NCI-H1092 (cell line): Measurements from ENCODE around the gene CTNNA1.
A peak's percentile ranks its signal among the peaks of the same experiment; 100 is the strongest.

Source experiments
- DNase-seq: peaks from one replicate; lab custom pipeline; 2025; lab: John Stamatoyannopoulos, UW

The CTNNA1 gene

GRCh38 chr5:138853132-138853531 is 99.9 kb downstream of the CTNNA1 start:
- DNase-seq, result no peak

DNA sequence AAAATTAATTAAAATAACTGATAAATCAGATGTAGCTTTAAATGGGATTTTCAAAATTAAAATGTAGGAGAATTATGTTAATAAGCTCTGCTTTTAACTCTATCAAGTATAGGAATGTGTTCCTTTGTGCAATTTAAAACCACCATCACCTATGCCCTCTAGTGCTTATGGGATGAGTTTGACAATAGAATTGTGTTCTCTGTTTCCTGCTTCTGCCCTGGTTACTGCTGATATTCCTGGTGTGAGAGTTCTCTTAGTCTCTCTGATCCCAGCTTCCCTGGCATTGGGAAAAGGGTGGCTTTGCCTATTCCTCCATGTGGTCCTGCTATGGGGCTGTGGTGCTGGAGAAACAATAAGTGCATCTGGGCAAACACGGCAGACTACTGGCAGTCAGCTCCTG is 113.8 kb downstream of the CTNNA1 start:
- no peak for DNase-seq

- no peak for DNase-seq
Observed at GRCh38 chr5:138869038-138869437, 115.8 kb downstream of the CTNNA1 start.

DNA sequence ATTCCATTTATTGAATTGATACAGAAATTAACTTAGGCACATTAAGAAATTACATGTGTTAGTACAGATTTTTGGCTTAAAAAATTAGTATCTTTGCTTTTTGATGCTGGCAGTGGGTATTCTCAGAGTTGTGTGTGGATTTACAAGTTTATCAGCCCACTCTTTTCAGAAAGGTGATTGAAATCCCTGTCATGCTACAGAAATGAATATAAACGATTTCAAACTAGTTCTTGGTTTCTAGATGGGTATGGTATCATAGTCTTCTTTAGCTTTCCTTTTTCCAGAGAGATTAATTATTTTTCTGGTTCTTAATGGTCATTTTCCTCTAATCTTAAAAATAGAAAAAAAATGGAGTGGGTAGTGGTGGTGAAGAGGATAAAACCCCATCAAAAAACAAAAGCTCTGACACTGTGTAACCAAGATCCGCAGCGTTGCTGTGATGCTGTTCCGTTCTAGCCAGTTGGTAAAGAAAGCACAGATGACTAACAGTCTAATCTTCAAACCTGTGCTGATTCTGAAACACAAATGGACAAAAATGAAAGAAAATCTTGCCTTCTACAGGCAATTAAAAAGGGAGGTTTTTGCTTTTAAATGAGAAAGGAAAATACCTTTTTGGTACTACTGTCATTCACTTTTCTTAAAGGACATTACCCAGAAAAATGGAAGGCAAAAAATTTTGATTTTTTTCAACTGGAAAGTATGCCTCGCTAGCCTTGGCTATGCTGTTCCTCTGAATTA is 116.7 kb downstream of the CTNNA1 start:
- no peak for DNase-seq

GRCh38 chr5:138870611-138871010 is 117.4 kb downstream of the CTNNA1 start:
- DNase-seq, result no peak

GRCh38 chr5:138872841-138873465 is 119.7 kb downstream of the CTNNA1 start:
- DNase-seq, result no peak

GRCh38 chr5:138873466-138874221 is 120.4 kb downstream of the CTNNA1 start:
- no peak for DNase-seq

DNA sequence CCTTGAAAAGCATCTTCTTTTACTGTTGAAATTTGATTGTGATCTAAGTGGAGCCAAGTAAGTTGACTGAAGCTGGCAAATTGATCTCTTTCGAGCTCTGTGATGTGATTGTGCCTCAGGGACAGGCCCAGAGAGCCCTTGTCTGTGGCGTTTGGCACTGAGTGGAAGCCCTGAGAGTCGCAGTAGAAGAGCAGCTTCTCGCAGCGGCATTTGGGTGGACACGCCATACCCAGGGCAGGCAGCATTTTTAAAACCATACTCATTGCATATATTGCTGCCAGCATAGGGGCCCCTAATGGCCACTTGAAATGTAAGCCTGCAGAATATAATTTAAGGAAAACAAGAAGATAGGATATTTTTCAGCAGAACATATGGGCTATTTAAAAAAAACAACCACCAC is 121.0 kb downstream of the CTNNA1 start:
- peak; percentile 22 for DNase-seq

- DNase-seq, result peak; percentile 34
Observed at GRCh38 chr5:138874771-138875551, 121.7 kb downstream of the CTNNA1 start, which contains the start of gene LRRTM2. Gene LRRTM2, minus strand, starts transcription at chr5:138875335. Its CDS starts 424 bp downstream, at chr5:138874911.

DNA sequence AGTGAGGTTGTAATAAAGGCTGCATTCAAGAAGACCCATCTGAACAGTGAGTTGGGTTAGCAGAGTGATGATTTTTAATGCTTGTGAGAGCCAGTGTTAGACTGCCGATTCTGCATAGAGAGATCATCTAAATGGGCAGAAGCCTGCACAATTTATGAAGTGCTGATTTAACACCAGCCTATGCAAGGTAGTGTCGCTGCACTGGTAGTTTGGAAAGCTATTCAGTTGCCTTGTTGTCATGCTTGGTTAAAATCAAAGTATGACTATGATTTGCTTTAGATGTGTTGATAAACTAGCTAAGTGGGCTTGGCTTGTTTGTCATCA is 122.3 kb downstream of the CTNNA1 start:
- DNase-seq, result no peak

- no peak for DNase-seq
Observed at GRCh38 chr5:138875946-138876345, 122.7 kb downstream of the CTNNA1 start.

DNA sequence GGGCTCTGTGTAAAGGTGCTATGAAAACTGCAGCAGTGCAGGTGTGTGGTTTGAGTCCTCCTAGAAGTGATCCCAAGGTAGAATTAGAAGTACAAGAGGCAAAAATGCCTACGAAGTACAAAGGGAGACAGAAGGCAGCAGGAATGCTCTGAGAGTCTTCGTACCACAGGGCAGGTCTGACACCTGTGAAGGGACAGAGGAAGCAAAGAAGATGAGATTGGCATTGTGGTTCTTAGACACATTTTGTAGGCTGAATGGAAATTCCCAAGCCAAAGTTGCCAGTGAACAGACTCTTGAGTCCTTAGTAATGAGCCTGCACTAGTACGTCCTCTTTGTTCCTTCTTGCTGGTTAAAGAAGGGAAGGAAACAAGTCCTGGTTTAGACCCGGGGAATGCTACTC is 123.6 kb downstream of the CTNNA1 start:
- no peak for DNase-seq

DNA sequence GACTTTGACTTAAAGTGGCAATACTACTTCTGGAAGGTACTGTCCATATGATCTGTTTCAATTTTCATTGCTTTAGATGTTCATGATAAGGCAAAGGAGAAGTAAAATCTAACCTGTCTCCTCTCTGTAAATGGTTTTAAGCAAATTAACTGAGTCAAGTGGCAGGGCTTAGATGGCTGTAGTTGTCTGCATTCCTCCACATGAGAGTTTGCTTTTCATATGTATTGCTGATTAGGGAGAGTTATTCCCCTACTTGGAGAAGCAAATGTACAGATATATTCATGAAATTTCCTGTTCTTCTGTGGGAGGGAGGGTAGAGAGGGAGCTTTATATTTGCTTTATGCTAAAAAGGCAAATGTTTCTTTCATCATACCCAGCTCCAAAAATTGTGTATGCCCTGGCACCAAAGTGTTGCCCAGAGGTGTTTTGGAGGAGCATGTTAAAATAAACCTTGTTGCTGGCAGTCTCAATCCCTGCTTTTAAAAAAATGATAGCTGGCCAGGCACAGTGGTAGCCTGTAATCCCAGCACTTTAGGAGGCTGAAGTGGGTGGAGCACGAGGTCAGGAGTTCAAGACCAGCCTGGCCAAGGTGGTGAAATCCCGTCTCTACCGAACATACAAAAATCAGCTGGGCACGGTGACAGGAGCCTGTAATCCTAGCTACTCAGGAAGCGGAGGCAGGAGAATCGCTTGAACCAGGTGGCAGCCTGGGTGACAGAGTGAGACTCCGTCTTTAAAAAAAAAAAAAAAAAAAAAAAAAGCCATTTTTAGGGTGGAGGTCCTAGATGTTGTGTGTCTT is 125.4 kb downstream of the CTNNA1 start:
- no peak for DNase-seq

GRCh38 chr5:138883211-138883610 is 130.0 kb downstream of the CTNNA1 start:
- DNase-seq, result no peak

GRCh38 chr5:138884094-138884493 is 130.9 kb downstream of the CTNNA1 start:
- no peak for DNase-seq

DNA sequence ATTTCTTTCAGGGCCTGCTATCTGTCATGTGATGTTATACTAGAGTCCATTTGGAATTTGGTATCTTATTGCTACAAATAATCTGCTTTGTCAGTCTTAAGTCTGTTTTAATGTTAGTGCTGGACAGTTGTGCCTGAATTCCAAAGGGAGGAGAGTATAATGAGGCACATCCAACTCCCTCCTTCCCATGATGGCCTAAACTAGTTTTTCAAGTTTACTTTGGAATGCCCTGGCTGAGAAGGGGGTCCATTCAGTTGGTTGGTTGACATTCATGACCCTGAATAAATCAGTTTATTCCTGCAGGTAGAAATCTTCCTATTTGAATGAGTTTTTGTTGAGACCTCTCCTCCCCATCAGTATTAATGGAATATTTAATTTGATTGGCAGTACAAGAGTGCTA is 131.3 kb downstream of the CTNNA1 start:
- DNase-seq, result no peak

DNA sequence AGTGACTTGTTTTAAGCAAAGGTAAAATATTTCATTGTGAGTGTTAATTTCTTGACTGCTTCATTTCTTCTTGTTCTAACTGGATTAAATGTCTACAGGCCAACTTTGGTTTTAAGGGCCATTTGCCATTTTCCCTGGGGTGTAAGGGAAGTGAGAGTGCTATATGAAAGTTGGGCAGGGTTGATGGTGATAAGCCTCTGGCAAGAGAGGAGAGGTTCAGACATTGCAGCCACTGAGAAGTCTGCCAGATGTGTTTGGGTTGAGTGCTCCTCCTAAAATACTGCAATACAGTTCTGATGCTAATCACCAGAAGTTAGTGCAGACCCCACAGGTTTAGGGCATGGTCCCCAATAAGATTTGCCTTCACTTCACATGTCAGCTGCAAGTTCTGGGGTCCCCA is 136.8 kb downstream of the CTNNA1 start:
- no peak for DNase-seq

DNA sequence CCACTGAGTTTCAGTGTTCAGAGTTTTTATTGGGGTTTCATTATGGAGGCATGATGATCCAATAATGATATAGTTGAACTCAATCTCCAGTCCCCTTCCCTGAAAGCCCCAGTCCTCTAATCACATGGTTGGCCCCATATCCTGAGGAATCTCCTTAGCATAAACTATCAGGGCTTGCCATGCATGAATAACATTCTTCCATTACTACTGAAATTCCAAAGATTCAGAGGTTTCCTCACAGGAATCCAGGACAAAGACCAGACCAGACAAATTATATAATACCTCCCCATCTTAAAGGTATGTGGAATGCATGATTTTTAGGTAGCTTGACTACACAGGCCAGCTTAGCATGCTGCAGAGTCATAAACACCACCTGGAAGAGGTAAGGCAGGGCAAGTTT is 137.4 kb downstream of the CTNNA1 start:
- no peak for DNase-seq

DNA sequence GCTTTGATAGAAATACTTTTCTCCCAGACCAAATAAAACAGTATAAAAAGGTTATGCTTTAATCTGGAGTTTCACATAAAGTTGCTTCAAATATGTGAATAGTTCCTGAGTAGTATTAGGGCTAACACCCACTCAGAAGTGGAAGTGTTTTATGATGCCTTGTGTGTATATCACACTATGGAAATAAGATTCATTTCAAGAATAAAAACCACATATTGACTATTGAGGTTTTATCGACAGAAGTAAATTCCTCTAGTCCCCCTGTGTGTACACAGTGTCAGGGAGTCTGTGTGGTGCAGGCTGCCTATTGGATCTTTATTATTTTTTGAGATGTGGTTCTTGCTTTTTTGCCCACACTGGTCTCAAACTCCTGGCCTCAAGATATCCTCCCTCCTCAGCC is 142.7 kb downstream of the CTNNA1 start:
- DNase-seq, result no peak

- no peak for DNase-seq
Observed at GRCh38 chr5:138898299-138898698, 145.1 kb downstream of the CTNNA1 start.

GRCh38 chr5:138898742-138899141 is 145.5 kb downstream of the CTNNA1 start:
- no peak for DNase-seq
